Measurements from ENCODE around the gene CHI3L2.

GRCh38 chr1:111197598-111198284 is 29.8 kb upstream of the CHI3L2 start:
- TF ChIP-seq NELFE (IDR thresholded peaks at IDR 0.05; ENCODE audit: insufficient read depth, insufficient read length), result no peak
- no peak for TF ChIP-seq SMAD3 (CRISPR knock-in tag; conservative IDR thresholded peaks at IDR 0.05)
- TF ChIP-seq TGIF2 (CRISPR knock-in tag; IDR thresholded peaks at IDR 0.05), result no peak
